Measurements from ENCODE around the gene INTS13. TPM values are rescaled to one million over a fixed set of nuclear protein-coding genes. Genes with fewer than 3 reads are reported as not detected.

The INTS13 gene
- polyA plus RNA-seq, 1 donor (not counting 4 experiments of a cell fraction or from before 2014, with no cell fraction given): 38.7 TPM

DNA sequence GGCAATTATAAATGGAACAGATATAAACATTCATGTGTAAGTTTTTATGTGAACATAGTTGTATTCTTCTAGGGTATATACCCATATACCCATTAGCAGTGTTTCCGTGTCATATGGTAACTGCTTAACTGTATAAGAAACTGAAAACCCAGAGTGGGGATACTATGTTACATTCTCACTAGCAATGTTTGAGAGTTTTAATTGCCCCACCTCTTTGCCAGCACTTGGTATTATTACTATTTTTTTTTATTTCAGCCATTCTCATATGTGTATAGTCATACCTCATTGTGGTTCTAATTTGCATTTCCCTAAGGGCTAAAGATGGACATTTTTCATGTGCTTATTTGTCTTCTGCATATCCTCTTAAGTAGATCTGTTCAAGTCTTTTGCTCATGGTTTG is 76.1 kb downstream of the INTS13 start:
- no peak for FAIRE-seq
- Histone ChIP-seq H3K36me3 (ENCODE audit: control insufficient read depth in 2 of 2, extremely low read depth in 1 of 2, insufficient read depth in 2 of 2, low read length in 2 of 2) (no peaks in the 10 kb centered on the region), H3K9me1 (ENCODE audit: control insufficient read depth, extremely low read depth, insufficient read depth, low read length) (no peaks in the 10 kb centered on the region), H3K9me3 (ENCODE audit: control insufficient read depth, low read depth, low read length) (no peaks in the 10 kb centered on the region), H3K27ac (ENCODE audit: control insufficient read depth, insufficient read depth, low read length) (no peak overlapping the region), H3K27me3 (ENCODE audit: control insufficient read depth, extremely low read depth, insufficient read depth, low read length) (no peaks in the 10 kb centered on the region), H3K9ac (ENCODE audit: control insufficient read depth, extremely low read depth, insufficient read depth, low read length) (no peak overlapping the region), H3K4me1 (ENCODE audit: control insufficient read depth, extremely low read depth, insufficient read depth, low read length) (no peaks in the 10 kb centered on the region), H3K79me2 (ENCODE audit: control insufficient read depth, insufficient read depth, low read length) (no peaks in the 10 kb centered on the region), H3K4me3 (ENCODE audit: control insufficient read depth in 2 of 3, extremely low read depth in 1 of 3, insufficient read depth in 2 of 3, low read depth in 1 of 3, low read length in 3 of 3) (no peak overlapping the region), H4K20me1 (ENCODE audit: control insufficient read depth, extremely low read depth, insufficient read depth, low read length) (no peaks in the 10 kb centered on the region), H3K4me2 (ENCODE audit: control insufficient read depth, extremely low read depth, insufficient read depth, low read depth, low read length) (no peak overlapping the region), H2AFZ (ENCODE audit: control insufficient read depth, low read length) (no peak overlapping the region)
- DNase-seq (ENCODE audit: low read depth, low spot score): no peak
- TF ChIP-seq, protein P1, sequence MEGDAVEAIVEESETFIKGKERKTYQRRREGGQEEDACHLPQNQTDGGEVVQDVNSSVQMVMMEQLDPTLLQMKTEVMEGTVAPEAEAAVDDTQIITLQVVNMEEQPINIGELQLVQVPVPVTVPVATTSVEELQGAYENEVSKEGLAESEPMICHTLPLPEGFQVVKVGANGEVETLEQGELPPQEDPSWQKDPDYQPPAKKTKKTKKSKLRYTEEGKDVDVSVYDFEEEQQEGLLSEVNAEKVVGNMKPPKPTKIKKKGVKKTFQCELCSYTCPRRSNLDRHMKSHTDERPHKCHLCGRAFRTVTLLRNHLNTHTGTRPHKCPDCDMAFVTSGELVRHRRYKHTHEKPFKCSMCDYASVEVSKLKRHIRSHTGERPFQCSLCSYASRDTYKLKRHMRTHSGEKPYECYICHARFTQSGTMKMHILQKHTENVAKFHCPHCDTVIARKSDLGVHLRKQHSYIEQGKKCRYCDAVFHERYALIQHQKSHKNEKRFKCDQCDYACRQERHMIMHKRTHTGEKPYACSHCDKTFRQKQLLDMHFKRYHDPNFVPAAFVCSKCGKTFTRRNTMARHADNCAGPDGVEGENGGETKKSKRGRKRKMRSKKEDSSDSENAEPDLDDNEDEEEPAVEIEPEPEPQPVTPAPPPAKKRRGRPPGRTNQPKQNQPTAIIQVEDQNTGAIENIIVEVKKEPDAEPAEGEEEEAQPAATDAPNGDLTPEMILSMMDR (optimal IDR thresholded peaks at IDR 0.05 in 1 of 3, IDR thresholded peaks at IDR 0.05 in 1 of 3, conservative IDR thresholded peaks at IDR 0.05 in 1 of 3; ENCODE audit: extremely low read depth in 1 of 3, insufficient read depth in 2 of 3, low read length in 3 of 3): no peak
- TF ChIP-seq EZH2 (IDR thresholded peaks at IDR 0.05; ENCODE audit: low read length): no peak
- dilution Hi-C loops (cut with MboI; ENCODE audit: extremely low pct_ligation_motif_present, low sequenced_read_pairs): no loop called here

DNA sequence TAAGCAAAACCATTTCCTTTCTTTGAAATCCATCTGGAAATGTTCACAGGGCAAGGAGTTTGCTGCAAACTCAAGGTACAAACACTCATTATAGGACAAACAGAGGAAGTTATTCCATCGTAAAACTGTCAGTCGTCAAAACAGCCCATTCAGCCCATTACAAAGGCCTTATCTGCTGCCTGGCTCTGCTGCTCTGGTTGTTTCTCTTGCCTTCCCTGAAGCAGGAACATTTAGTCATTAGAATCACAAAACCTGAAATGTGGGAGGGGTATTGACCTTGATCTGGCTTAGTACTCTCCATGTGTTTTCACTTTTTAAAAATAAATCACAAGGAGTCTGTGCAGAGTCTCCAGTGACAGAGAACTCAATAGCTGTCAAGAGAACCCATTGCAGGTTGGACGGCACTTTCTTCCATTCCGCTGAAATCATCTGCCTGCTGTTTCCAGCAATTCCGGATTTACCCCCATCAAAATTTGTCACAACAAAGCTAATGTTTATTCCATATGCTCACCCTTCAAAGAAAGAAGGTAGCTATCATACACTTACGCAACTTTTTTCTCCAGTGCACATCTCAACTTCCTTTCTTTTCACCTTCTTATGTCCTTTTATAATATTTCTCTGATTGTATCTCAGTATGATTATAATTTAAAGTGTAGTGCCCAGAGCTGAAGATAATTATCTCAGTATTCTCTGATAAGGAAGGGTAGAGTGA is 80.2 kb downstream of the INTS13 start:
- Histone ChIP-seq H3K9me3 (ENCODE audit: control insufficient read depth, low read depth, low read length) (no peaks in the 10 kb centered on the region), H2AFZ (ENCODE audit: control insufficient read depth, low read length) (no peak overlapping the region), H4K20me1 (ENCODE audit: control insufficient read depth, extremely low read depth, insufficient read depth, low read length) (no peaks in the 10 kb centered on the region), H3K27ac (ENCODE audit: control insufficient read depth, insufficient read depth, low read length) (no peak overlapping the region), H3K9ac (ENCODE audit: control insufficient read depth, extremely low read depth, insufficient read depth, low read length) (no peak overlapping the region), H3K4me3 (ENCODE audit: control insufficient read depth in 2 of 3, extremely low read depth in 1 of 3, insufficient read depth in 2 of 3, low read depth in 1 of 3, low read length in 3 of 3) (no peak overlapping the region), H3K4me1 (ENCODE audit: control insufficient read depth, extremely low read depth, insufficient read depth, low read length) (no peaks in the 10 kb centered on the region), H3K36me3 (ENCODE audit: control insufficient read depth in 2 of 2, extremely low read depth in 1 of 2, insufficient read depth in 2 of 2, low read length in 2 of 2) (no peaks in the 10 kb centered on the region), H3K4me2 (ENCODE audit: control insufficient read depth, extremely low read depth, insufficient read depth, low read depth, low read length) (no peak overlapping the region), H3K9me1 (ENCODE audit: control insufficient read depth, extremely low read depth, insufficient read depth, low read length) (no peaks in the 10 kb centered on the region), H3K27me3 (ENCODE audit: control insufficient read depth, extremely low read depth, insufficient read depth, low read length) (no peaks in the 10 kb centered on the region), H3K79me2 (ENCODE audit: control insufficient read depth, insufficient read depth, low read length) (no peaks in the 10 kb centered on the region)
- no peak for FAIRE-seq
- dilution Hi-C loops (cut with MboI; ENCODE audit: extremely low pct_ligation_motif_present, low sequenced_read_pairs): no loop called here
- DNase-seq (ENCODE audit: low read depth, low spot score): no peak
- TF ChIP-seq, protein P1 (optimal IDR thresholded peaks at IDR 0.05 in 1 of 3, IDR thresholded peaks at IDR 0.05 in 1 of 3, conservative IDR thresholded peaks at IDR 0.05 in 1 of 3; ENCODE audit: extremely low read depth in 1 of 3, insufficient read depth in 2 of 3, low read length in 3 of 3): no peak
- TF ChIP-seq EZH2 (IDR thresholded peaks at IDR 0.05; ENCODE audit: low read length): no peak

All from keratinocyte (primary cell).